ENCODE results near the gene NR6A1. TPM values are rescaled to one million over a fixed set of nuclear protein-coding genes. Genes with fewer than 3 reads are reported as not detected.

The NR6A1 gene
- polyA plus RNA-seq: 2.6 and 4.3 TPM in 2 replicates
- polyA minus RNA-seq: 12.0 and 14.9 TPM in 2 replicates

GRCh38 chr9:124771021-124771866, at the start of gene NR6A1:
TSS of gene NR6A1 (minus strand) at chr9:124771311.
- Histone ChIP-seq H3K9me3 (ENCODE audit: low read length) (no peaks in the 10 kb centered on the region), H3K4me2 (ENCODE audit: low read length) (peak within 1 kb of the TSS; percentile 79), H3K79me2 (replicated peaks; ENCODE audit: insufficient read depth, low read length) (peaks cover 25% of the 10 kb centered on the region), H3K27me3 (ENCODE audit: insufficient read depth, low read depth, low read length) (peaks cover 38% of the 10 kb centered on the region), H2AFZ (ENCODE audit: low read depth, low read length) (peak within 1 kb of the TSS; percentile 73), H3K9ac (ENCODE audit: low read length) (peak within 1 kb of the TSS; percentile 79), H3K36me3 (ENCODE audit: insufficient read depth, low read length) (no peaks in the 10 kb centered on the region), H3K27ac (ENCODE audit: low read length) (peak within 1 kb of the TSS; percentile 16), H4K20me1 (ENCODE audit: insufficient read depth) (no peaks in the 10 kb centered on the region), H3F3A (ENCODE audit: insufficient read depth, low read length, poor library complexity, severe bottlenecking) (no peaks in the 10 kb centered on the region), H3K9me2 (ENCODE audit: insufficient read depth, low read length) (no peaks in the 10 kb centered on the region), H3K4me3 (ENCODE audit: low read length) (peak within 1 kb of the TSS; percentile 90)
- TF ChIP-seq, protein P1, sequence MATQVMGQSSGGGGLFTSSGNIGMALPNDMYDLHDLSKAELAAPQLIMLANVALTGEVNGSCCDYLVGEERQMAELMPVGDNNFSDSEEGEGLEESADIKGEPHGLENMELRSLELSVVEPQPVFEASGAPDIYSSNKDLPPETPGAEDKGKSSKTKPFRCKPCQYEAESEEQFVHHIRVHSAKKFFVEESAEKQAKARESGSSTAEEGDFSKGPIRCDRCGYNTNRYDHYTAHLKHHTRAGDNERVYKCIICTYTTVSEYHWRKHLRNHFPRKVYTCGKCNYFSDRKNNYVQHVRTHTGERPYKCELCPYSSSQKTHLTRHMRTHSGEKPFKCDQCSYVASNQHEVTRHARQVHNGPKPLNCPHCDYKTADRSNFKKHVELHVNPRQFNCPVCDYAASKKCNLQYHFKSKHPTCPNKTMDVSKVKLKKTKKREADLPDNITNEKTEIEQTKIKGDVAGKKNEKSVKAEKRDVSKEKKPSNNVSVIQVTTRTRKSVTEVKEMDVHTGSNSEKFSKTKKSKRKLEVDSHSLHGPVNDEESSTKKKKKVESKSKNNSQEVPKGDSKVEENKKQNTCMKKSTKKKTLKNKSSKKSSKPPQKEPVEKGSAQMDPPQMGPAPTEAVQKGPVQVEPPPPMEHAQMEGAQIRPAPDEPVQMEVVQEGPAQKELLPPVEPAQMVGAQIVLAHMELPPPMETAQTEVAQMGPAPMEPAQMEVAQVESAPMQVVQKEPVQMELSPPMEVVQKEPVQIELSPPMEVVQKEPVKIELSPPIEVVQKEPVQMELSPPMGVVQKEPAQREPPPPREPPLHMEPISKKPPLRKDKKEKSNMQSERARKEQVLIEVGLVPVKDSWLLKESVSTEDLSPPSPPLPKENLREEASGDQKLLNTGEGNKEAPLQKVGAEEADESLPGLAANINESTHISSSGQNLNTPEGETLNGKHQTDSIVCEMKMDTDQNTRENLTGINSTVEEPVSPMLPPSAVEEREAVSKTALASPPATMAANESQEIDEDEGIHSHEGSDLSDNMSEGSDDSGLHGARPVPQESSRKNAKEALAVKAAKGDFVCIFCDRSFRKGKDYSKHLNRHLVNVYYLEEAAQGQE (IDR thresholded peaks at IDR 0.05; ENCODE audit: borderline replicate concordance): peak; percentile 32
- no peak for TF ChIP-seq SMC3 (conservative IDR thresholded peaks at IDR 0.05; ENCODE audit: poor library complexity)
- TF ChIP-seq TAF1 (IDR thresholded peaks at IDR 0.05; ENCODE audit: low read depth): peak; percentile 42
- TF ChIP-seq RAD21 (conservative IDR thresholded peaks at IDR 0.05): peak; percentile 23
- peak; percentile 81 for TF ChIP-seq MXI1 (conservative IDR thresholded peaks at IDR 0.05; ENCODE audit: poor library complexity, severe bottlenecking)
- no peak for TF ChIP-seq EZH2 (IDR thresholded peaks at IDR 0.05; ENCODE audit: borderline replicate concordance, insufficient read depth, low read length, poor library complexity, severe bottlenecking)
- peak; percentile 66 for TF ChIP-seq EP300 (conservative IDR thresholded peaks at IDR 0.05; ENCODE audit: poor library complexity, severe bottlenecking)
- peak; percentile 65 for TF ChIP-seq POLR2AphosphoS5 (IDR thresholded peaks at IDR 0.05)
- peak; percentile 47 for TF ChIP-seq CTCF (IDR thresholded peaks at IDR 0.05; ENCODE audit: poor library complexity, severe bottlenecking)

- no peak overlapping the region for H2AFZ ChIP-seq (ENCODE audit: low read depth, low read length)
- no peak overlapping the region for H3K4me2 ChIP-seq (ENCODE audit: low read length)
These were observed 47.5 kb upstream of the NR6A1 start for GRCh38 chr9:124818431-124819281.

More at GRCh38 chr9:124818431-124819281, 47.5 kb upstream of the NR6A1 start:
- no peaks in the 10 kb centered on the region for H3K9me3 ChIP-seq (ENCODE audit: low read length)
- no peaks in the 10 kb centered on the region for H3F3A ChIP-seq (ENCODE audit: insufficient read depth, low read length, poor library complexity, severe bottlenecking)
- H3K27ac ChIP-seq (ENCODE audit: low read length): no peak overlapping the region
- no peaks in the 10 kb centered on the region for H3K79me2 ChIP-seq (replicated peaks; ENCODE audit: insufficient read depth, low read length)
- no peak overlapping the region for H3K4me3 ChIP-seq (ENCODE audit: low read length)
- no peak overlapping the region for H3K9ac ChIP-seq (ENCODE audit: low read length)
- TF ChIP-seq MXI1 (conservative IDR thresholded peaks at IDR 0.05; ENCODE audit: poor library complexity, severe bottlenecking) (no peak), TAF1 (IDR thresholded peaks at IDR 0.05; ENCODE audit: low read depth) (no peak), EP300 (conservative IDR thresholded peaks at IDR 0.05; ENCODE audit: poor library complexity, severe bottlenecking) (no peak), SMC3 (conservative IDR thresholded peaks at IDR 0.05; ENCODE audit: poor library complexity) (no peak), EZH2 (IDR thresholded peaks at IDR 0.05; ENCODE audit: borderline replicate concordance, insufficient read depth, low read length, poor library complexity, severe bottlenecking) (no peak), RAD21 (conservative IDR thresholded peaks at IDR 0.05) (no peak), CTCF (IDR thresholded peaks at IDR 0.05; ENCODE audit: poor library complexity, severe bottlenecking) (no peak), POLR2AphosphoS5 (IDR thresholded peaks at IDR 0.05) (no peak)
- TF ChIP-seq, protein P1 (IDR thresholded peaks at IDR 0.05; ENCODE audit: borderline replicate concordance): no peak
- H3K36me3 ChIP-seq (ENCODE audit: insufficient read depth, low read length): no peaks in the 10 kb centered on the region
- no peaks in the 10 kb centered on the region for H4K20me1 ChIP-seq (ENCODE audit: insufficient read depth)
- H3K27me3 ChIP-seq (ENCODE audit: insufficient read depth, low read depth, low read length): no peaks in the 10 kb centered on the region
- H3K9me2 ChIP-seq (ENCODE audit: insufficient read depth, low read length): no peaks in the 10 kb centered on the region
